SK-N-MC (cell line): ENCODE results near the gene RHOU.

Experiments used
- DNase-seq: peaks from one replicate; pipeline ENCODE4 v3.0.0-alpha.2; 2011; ENCODE audit warnings: low read depth, low spot score
- H3K27ac ChIP-seq: fragments of 200-600 bp; sonication (generic); 2 replicates; pipeline ENCODE4 v1.5.1; 2016; ENCODE audit warnings: mixed run types
- H3K36me3 ChIP-seq: fragments of 200-600 bp; sonication (generic); 2 replicates; pipeline ENCODE4 v1.6.1; 2017; ENCODE audit warnings: antibody characterized with exemption, low read length, mixed read lengths; ENCODE audit not compliant: insufficient read depth
- H3K4me3 ChIP-seq: fragments of 200-600 bp; sonication (generic); 2 replicates; pipeline ENCODE4 v1.5.1; 2016
- H3K9ac ChIP-seq: fragments of 200-600 bp; sonication (generic); 2 replicates; pipeline ENCODE4 v1.8.0; 2017; ENCODE audit warnings: mixed run types, mixed read lengths; ENCODE audit not compliant: insufficient read length
- H3K9me3 ChIP-seq: fragments of 200-600 bp; sonication (generic); 2 replicates; pipeline ENCODE4 v1.6.1; 2017; ENCODE audit warnings: low read depth, mild to moderate bottlenecking, antibody characterized with exemption, low read length, moderate library complexity, mixed read lengths
- EZH2 ChIP-seq: fragments of 200-600 bp; sonication (generic); IDR thresholded peaks from one replicate; pipeline ENCODE4 v1.6.1; 2017; ENCODE audit warnings: antibody characterized with exemption
- FOXP2 ChIP-seq: optimal IDR thresholded peaks from 2 replicates; pipeline ENCODE3; 2011; ENCODE audit warnings: mild to moderate bottlenecking, moderate library complexity; ENCODE audit not compliant: insufficient read depth; ENCODE audit errors: extremely low read length, control extremely low read depth
- POLR2AphosphoS5 ChIP-seq: IDR thresholded peaks from 2 replicates; pipeline ENCODE4 v1.6.1; 2012; ENCODE audit warnings: mild to moderate bottlenecking, low read depth, low read length, borderline replicate concordance

Gene RHOU

GRCh38 chr1:228795596-228795995 is 60.3 kb downstream of the RHOU start:
- no peaks in the 10 kb centered on the region for H3K9me3 ChIP-seq
- H3K36me3 ChIP-seq, result no peaks in the 10 kb centered on the region
- H3K9ac ChIP-seq, result no peak overlapping the region
- TF ChIP-seq FOXP2 (no peak), POLR2AphosphoS5 (no peak), EZH2 (no peak)
- H3K27ac ChIP-seq, result no peak overlapping the region
- no peak for DNase-seq
- no peak overlapping the region for H3K4me3 ChIP-seq
